ENCODE data around the gene ADORA2B. TPM values are rescaled to one million over a fixed set of nuclear protein-coding genes. Genes with fewer than 3 reads are reported as not detected.

ADORA2B gene
- total and polyA plus RNA-seq, 2 of the 4 experiments (the other 2 are of a cell fraction): 5.2 to 5.5 TPM

DNA sequence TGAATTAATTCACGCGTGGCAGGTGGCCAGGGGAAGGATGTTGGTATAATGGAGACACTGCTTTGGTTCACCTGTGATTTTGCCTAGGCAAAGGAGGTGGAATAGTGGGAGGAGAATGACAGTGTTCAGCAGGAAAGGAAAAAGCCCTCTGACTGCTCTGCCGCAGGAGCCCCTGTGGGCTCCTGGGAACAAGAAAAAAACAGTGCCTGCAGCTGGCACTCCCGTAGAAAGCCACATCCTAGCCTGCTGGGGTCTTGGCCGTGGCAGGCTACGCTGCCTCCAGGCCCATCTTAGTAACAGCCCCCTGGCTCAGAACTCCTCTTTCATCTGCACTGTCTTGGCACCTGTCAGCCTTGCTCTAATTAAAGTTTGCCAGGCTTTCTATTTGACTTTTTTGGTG lies 20.6 kb downstream of the ADORA2B start:
- no peak overlapping the region for H3K9ac ChIP-seq (ENCODE audit: low read depth, low read length)
- H3K27ac ChIP-seq (ENCODE audit: insufficient read depth, low read length): 0 out of 2 replicates have a peak overlapping the region, but pooled peaks have one; percentile 18

More for the DNA sequence above, 20.6 kb downstream of the ADORA2B start:
- Histone ChIP-seq H3K36me3 (ENCODE audit: control insufficient read depth, insufficient read depth, low read length) (0 out of 2 replicates have a peak, but pooled peaks cover 1% of the 10 kb centered on the region), H3K4me2 (ENCODE audit: low read depth, low read length) (no peak overlapping the region), H4K8ac (ENCODE audit: low read depth in 2 of 2, low read length in 2 of 2) (peak overlapping the region in 1 of 2 experiments; percentile 23; a peak in 2 of 4 replicates), H3K9me3 (ENCODE audit: control insufficient read depth, insufficient read depth, low read length) (no peaks in the 10 kb centered on the region), H2BK120ac (ENCODE audit: low read depth, low read length) (0 out of 2 replicates have a peak overlapping the region, but pooled peaks have one; percentile 8), H2AK5ac (ENCODE audit: low read depth, low read length) (peak overlapping the region; percentile 60), H3K79me1 (ENCODE audit: low read depth in 1 of 2, low read length in 2 of 2) (peaks cover 30 to 49% of the 10 kb centered on the region in 2 experiments), H4K91ac (ENCODE audit: insufficient read depth, low read depth, low read length) (peak overlapping the region; percentile 82; the same call in 1 of the 2 replicates), H3K4me1 (ENCODE audit: control insufficient read depth, insufficient read depth, low read length) (peaks cover 19% of the 10 kb centered on the region), H2AFZ (replicated peaks; ENCODE audit: low read length, poor library complexity) (no peak overlapping the region), H3K56ac (ENCODE audit: extremely low read depth, insufficient read depth, low read length) (no peak overlapping the region), H4K5ac (ENCODE audit: low read depth, low read length) (no peak overlapping the region), H3K4me3 (ENCODE audit: insufficient read depth, low read depth, low read length) (no peak overlapping the region), H2BK15ac (ENCODE audit: low read depth, low read length) (0 out of 3 replicates have a peak overlapping the region, but pooled peaks have one; percentile 27), H3K18ac (ENCODE audit: low read depth, low read length) (no peak overlapping the region), H2AK9ac (replicated peaks; ENCODE audit: low read depth, low read length, poor library complexity) (peak overlapping the region; percentile 23), H4K20me1 (ENCODE audit: insufficient read depth, low read length) (no peaks in the 10 kb centered on the region), H3K23ac (ENCODE audit: low read depth, low read length) (peak overlapping the region; percentile 48; the same call in 1 of the 2 replicates), H3K9me1 (ENCODE audit: insufficient read depth, low read length) (peaks cover 31% of the 10 kb centered on the region), H2BK5ac (ENCODE audit: low read depth, low read length, poor library complexity, severe bottlenecking) (peak overlapping the region; percentile 24), H3K27me3 (ENCODE audit: control insufficient read depth, insufficient read depth, low read length) (no peaks in the 10 kb centered on the region), H3K4ac (ENCODE audit: low read depth, low read length) (peak overlapping the region; percentile 56; the same call in 1 of the 2 replicates), H2BK20ac (ENCODE audit: low read depth, low read length) (0 out of 2 replicates have a peak overlapping the region, but pooled peaks have one; percentile 51), H3K14ac (replicated peaks; ENCODE audit: low read depth, low read length) (0 out of 2 replicates have a peak overlapping the region, but pooled peaks have one; percentile 25)
- intact Hi-C loops (cut with micrococcal nuclease) (no loop called here), dilution Hi-C loops (cut with HindIII; ENCODE audit: low sequenced_read_pairs, unreplicated experiment) (no loop called here), in situ Hi-C loops (cut with MboI; ENCODE audit: low sequenced_read_pairs) (loop anchor here (25.0 kb wide), 1 partner anchor 703 kb away; the partner anchor contains the start of gene PMP22)
- WGBS, 2 experiments (ENCODE audit: extremely low coverage in 2 of 2, insufficient read length in 1 of 2): 74% methylated on average over 3 of the region's 6 CpGs; no CpG with 5 or more reads in 1 of the 2 experiments
- DNase-seq (no peak), ATAC-seq (ENCODE audit: low read depth) (no peak)
- TF ChIP-seq MXI1 (IDR thresholded peaks at IDR 0.05; ENCODE audit: borderline replicate concordance, low read depth, low read length) (no peak), MAFK (IDR thresholded peaks at IDR 0.05; ENCODE audit: low read depth, low read length) (no peak), NFE2L2 (IDR thresholded peaks at IDR 0.05; ENCODE audit: low read depth, low read length) (no peak), CEBPB (IDR thresholded peaks at IDR 0.05; ENCODE audit: low read depth, low read length) (no peak), SMC3 (IDR thresholded peaks at IDR 0.05; ENCODE audit: low read depth, low read length) (no peak), RFX5 (IDR thresholded peaks at IDR 0.05; ENCODE audit: low read depth, low read length) (no peak), BHLHE40 (IDR thresholded peaks at IDR 0.05; ENCODE audit: low read depth, low read length) (no peak), POLR2A (IDR thresholded peaks at IDR 0.05; ENCODE audit: low read depth, low read length) (no peak), MAZ (IDR thresholded peaks at IDR 0.05; ENCODE audit: borderline replicate concordance, low read depth, low read length) (no peak), RCOR1 (IDR thresholded peaks at IDR 0.05; ENCODE audit: insufficient replicate concordance, low read length) (no peak), RAD21 (IDR thresholded peaks at IDR 0.05; ENCODE audit: low read length) (no peak), CHD1 (IDR thresholded peaks at IDR 0.05; ENCODE audit: low read depth, low read length) (no peak), FOS (IDR thresholded peaks at IDR 0.05; ENCODE audit: low read depth, low read length) (no peak)
- TF ChIP-seq, protein P1, sequence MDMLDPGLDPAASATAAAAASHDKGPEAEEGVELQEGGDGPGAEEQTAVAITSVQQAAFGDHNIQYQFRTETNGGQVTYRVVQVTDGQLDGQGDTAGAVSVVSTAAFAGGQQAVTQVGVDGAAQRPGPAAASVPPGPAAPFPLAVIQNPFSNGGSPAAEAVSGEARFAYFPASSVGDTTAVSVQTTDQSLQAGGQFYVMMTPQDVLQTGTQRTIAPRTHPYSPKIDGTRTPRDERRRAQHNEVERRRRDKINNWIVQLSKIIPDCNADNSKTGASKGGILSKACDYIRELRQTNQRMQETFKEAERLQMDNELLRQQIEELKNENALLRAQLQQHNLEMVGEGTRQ (IDR thresholded peaks at IDR 0.05; ENCODE audit: low read depth, low read length): no peak
- TF ChIP-seq, protein P2, sequence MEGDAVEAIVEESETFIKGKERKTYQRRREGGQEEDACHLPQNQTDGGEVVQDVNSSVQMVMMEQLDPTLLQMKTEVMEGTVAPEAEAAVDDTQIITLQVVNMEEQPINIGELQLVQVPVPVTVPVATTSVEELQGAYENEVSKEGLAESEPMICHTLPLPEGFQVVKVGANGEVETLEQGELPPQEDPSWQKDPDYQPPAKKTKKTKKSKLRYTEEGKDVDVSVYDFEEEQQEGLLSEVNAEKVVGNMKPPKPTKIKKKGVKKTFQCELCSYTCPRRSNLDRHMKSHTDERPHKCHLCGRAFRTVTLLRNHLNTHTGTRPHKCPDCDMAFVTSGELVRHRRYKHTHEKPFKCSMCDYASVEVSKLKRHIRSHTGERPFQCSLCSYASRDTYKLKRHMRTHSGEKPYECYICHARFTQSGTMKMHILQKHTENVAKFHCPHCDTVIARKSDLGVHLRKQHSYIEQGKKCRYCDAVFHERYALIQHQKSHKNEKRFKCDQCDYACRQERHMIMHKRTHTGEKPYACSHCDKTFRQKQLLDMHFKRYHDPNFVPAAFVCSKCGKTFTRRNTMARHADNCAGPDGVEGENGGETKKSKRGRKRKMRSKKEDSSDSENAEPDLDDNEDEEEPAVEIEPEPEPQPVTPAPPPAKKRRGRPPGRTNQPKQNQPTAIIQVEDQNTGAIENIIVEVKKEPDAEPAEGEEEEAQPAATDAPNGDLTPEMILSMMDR (conservative IDR thresholded peaks at IDR 0.05; ENCODE audit: low read depth, low read length): no peak
- ChIA-PET CTCF (no interaction called here), POLR2A (ENCODE audit: unreplicated experiment) (interaction anchor here (0.6 kb wide), 1 partner anchor 416 kb away, joined by 3 read pairs; no protein-coding TSS in a partner anchor)
- BruUV-seq (replicated peaks): no TSS peak

Measured in IMR-90 (cell line).